GM23248 (cell line): Measurements from ENCODE around the gene CARMIL1.

Experiments used
- EZH2 ChIP-seq: fragments of 200-600 bp; sonication (generic); IDR thresholded peaks from 2 replicates; pipeline ENCODE4 v1.6.1; 2018; ENCODE audit warnings: antibody characterized with exemption, mild to moderate bottlenecking; ENCODE audit not compliant: insufficient read depth, poor library complexity, severe bottlenecking
- EZH2phosphoT487 ChIP-seq: fragments of 200-600 bp; sonication (generic); IDR thresholded peaks from 2 replicates; pipeline ENCODE4 v1.6.1; 2018; ENCODE audit warnings: antibody characterized with exemption, moderate library complexity, mild to moderate bottlenecking, low read depth; ENCODE audit not compliant: insufficient read depth

GRCh38 chr6:25434921-25435320 lies 155.7 kb downstream of the CARMIL1 start:
- no peak for TF ChIP-seq EZH2
- TF ChIP-seq EZH2phosphoT487: no peak
